WTC11 (cell line): Measurements from ENCODE around the gene HIC1. TPM values are rescaled to one million over a fixed set of nuclear protein-coding genes. Genes with fewer than 3 reads are reported as not detected.

ENCODE experiments used
- ATAC-seq: fragments of 200-7000 bp; cut with Tn5 transposase; 2 replicates; pipeline ENCODE4 v1.10.0; 2021; ENCODE audit warnings: mild to moderate bottlenecking, moderate library complexity
- CTCF ChIA-PET: fragments of 300-600 bp; sonication (Branson Sonifier 250); formaldehyde crosslinking; loops from one replicate; lab custom pipeline; 2021; ENCODE audit warnings: antibody characterized with exemption; lab: Charles Lee
- POLR2A ChIA-PET: fragments of 350-600 bp; sonication (Branson Sonifier 250); formaldehyde crosslinking; loops from one replicate; lab custom pipeline; 2021; ENCODE audit warnings: antibody characterized with exemption; lab: Charles Lee
- DNase-seq: peaks from one replicate; pipeline ENCODE4 v3.0.0; 2021; ENCODE audit warnings: low spot score
- H3K27ac Mint-ChIP-seq: 2 replicates; pipeline ENCODE4 v1.8.0; 2021; ENCODE audit warnings: mixed read lengths
- H3K27me3 Mint-ChIP-seq: 2 replicates; pipeline ENCODE4 v1.8.0; 2021; ENCODE audit warnings: low read depth, mild to moderate bottlenecking, moderate library complexity, mixed read lengths
- H3K36me3 Mint-ChIP-seq: 2 replicates; pipeline ENCODE4 v1.8.0; 2021; ENCODE audit warnings: mixed read lengths
- H3K4me1 Mint-ChIP-seq: 2 replicates; pipeline ENCODE4 v1.8.0; 2022; ENCODE audit warnings: mixed read lengths
- H3K4me3 Mint-ChIP-seq: 2 replicates; pipeline ENCODE4 v1.8.0; 2021; ENCODE audit warnings: mild to moderate bottlenecking, moderate library complexity, mixed read lengths
- H3K9me3 Mint-ChIP-seq: 2 replicates; pipeline ENCODE4 v1.8.0; 2021; ENCODE audit warnings: mixed read lengths
- ARID4B ChIP-seq: sonication (generic); formaldehyde crosslinking; IDR thresholded peaks from 2 replicates; pipeline ENCODE4 v1.8.0; 2023; ENCODE audit warnings: missing genetic modification reagents, mild to moderate bottlenecking, borderline replicate concordance
- ATF1 ChIP-seq: sonication (generic); formaldehyde crosslinking; IDR thresholded peaks from 2 replicates; pipeline ENCODE4 v1.8.1; 2023; ENCODE audit warnings: mild to moderate bottlenecking, moderate library complexity, missing genetic modification reagents
- CREB1 ChIP-seq: sonication (generic); formaldehyde crosslinking; IDR thresholded peaks from 2 replicates; pipeline ENCODE4 v1.8.0; 2023; ENCODE audit warnings: mild to moderate bottlenecking, missing genetic modification reagents
- ETV6 ChIP-seq: sonication (generic); formaldehyde crosslinking; IDR thresholded peaks from 2 replicates; pipeline ENCODE4 v1.8.1; 2022; ENCODE audit warnings: mild to moderate bottlenecking, missing genetic modification reagents
- FOXJ3 ChIP-seq: sonication (generic); formaldehyde crosslinking; IDR thresholded peaks from 2 replicates; pipeline ENCODE4 v1.9.0; 2021; ENCODE audit warnings: missing genetic modification reagents, mild to moderate bottlenecking, borderline replicate concordance
- GABPB1 ChIP-seq: sonication (generic); formaldehyde crosslinking; IDR thresholded peaks from 2 replicates; pipeline ENCODE4 v1.8.1; 2023; ENCODE audit warnings: mild to moderate bottlenecking, missing genetic modification reagents
- JAZF1 ChIP-seq: fragments of 250-450 bp; sonication (Bioruptor Pico); IDR thresholded peaks from 2 replicates; pipeline ENCODE4 v1.9.0; 2021; ENCODE audit warnings: moderate library complexity, mild to moderate bottlenecking, inconsistent platforms
- JUN ChIP-seq: sonication (generic); formaldehyde crosslinking; IDR thresholded peaks from 2 replicates; pipeline ENCODE4 v1.8.0; 2023; ENCODE audit warnings: mild to moderate bottlenecking, missing genetic modification reagents
- MLX ChIP-seq: sonication (generic); formaldehyde crosslinking; IDR thresholded peaks from 2 replicates; pipeline ENCODE4 v1.8.1; 2023; ENCODE audit warnings: mild to moderate bottlenecking, missing genetic modification reagents, moderate library complexity
- NR1H2 ChIP-seq: sonication (generic); formaldehyde crosslinking; IDR thresholded peaks from 2 replicates; pipeline ENCODE4 v1.9.0; 2021; ENCODE audit warnings: mild to moderate bottlenecking, moderate library complexity, missing genetic modification reagents
- NR3C1 ChIP-seq: sonication (generic); formaldehyde crosslinking; conservative IDR thresholded peaks from 2 replicates; pipeline ENCODE4 v1.8.1; 2023; ENCODE audit warnings: low read depth, mild to moderate bottlenecking, missing genetic modification reagents
- PRDM15 ChIP-seq: sonication (generic); formaldehyde crosslinking; IDR thresholded peaks from 2 replicates; pipeline ENCODE4 v1.8.0; 2022; ENCODE audit warnings: missing genetic modification reagents
- RELA ChIP-seq: sonication (generic); formaldehyde crosslinking; IDR thresholded peaks from 2 replicates; pipeline ENCODE4 v1.8.1; 2022; ENCODE audit warnings: missing genetic modification reagents, mild to moderate bottlenecking, borderline replicate concordance
- TEAD1 ChIP-seq: sonication (generic); formaldehyde crosslinking; IDR thresholded peaks from 2 replicates; pipeline ENCODE4 v1.8.0; 2022; ENCODE audit warnings: mild to moderate bottlenecking, missing genetic modification reagents
- ZNF219 ChIP-seq: sonication (generic); formaldehyde crosslinking; IDR thresholded peaks from 2 replicates; pipeline ENCODE4 v1.8.0; 2023; ENCODE audit warnings: missing genetic modification reagents, mild to moderate bottlenecking, borderline replicate concordance
- ZNF232 ChIP-seq: sonication (generic); formaldehyde crosslinking; IDR thresholded peaks from 2 replicates; pipeline ENCODE4 v1.8.0; 2022; ENCODE audit warnings: mild to moderate bottlenecking, missing genetic modification reagents
- total RNA-seq: library from RNA; stranded (reverse); gene quantifications from 3 replicates; pipeline ENCODE4 v1.2.3, GENCODE V29; 2021

HIC1 gene
- total RNA-seq, 1 experiment from 2014 or later = 0.37 TPM

GRCh38 chr17:2042933-2043332 lies 12.0 kb upstream of the HIC1 start:
- POLR2A ChIA-PET = no interaction called here
- Mint-ChIP-seq H3K27me3 (peaks cover 22% of the 10 kb centered on the region), H3K4me1 (peaks cover 4% of the 10 kb centered on the region), H3K4me3 (peak overlapping the region; percentile 90), H3K27ac (peak overlapping the region; percentile 65; the same call in 1 of the 2 replicates), H3K9me3 (no peaks in the 10 kb centered on the region), H3K36me3 (peaks cover 10% of the 10 kb centered on the region)
- CTCF ChIA-PET = interaction anchor here (2.1 to 2.3 kb wide), 3 partner anchors 10 to 202 kb away, joined by 5 to 8 read pairs (median 8); no protein-coding TSS in a partner anchor
- TF ChIP-seq JUN (CRISPR knock-in tag) = 0 out of 2 replicates have a peak, but pooled peaks have one; percentile 31
- no peak for TF ChIP-seq RELA
- TF ChIP-seq, all 79 proteins: peak for 1
- ATAC-seq (no peak), DNase-seq (no peak)

GRCh38 chr17:2043785-2044184 lies 11.1 kb upstream of the HIC1 start:
- no peak for ATAC-seq
- peaks cover 4% of the 10 kb centered on the region for H3K4me1 Mint-ChIP-seq
- CTCF ChIA-PET = interaction anchor here (1.7 kb wide), 1 partner anchor 135 kb away, joined by 6 read pairs; no protein-coding TSS in a partner anchor
- peaks cover 10% of the 10 kb centered on the region for H3K36me3 Mint-ChIP-seq
- POLR2A ChIA-PET = interaction anchor here (0.6 to 0.7 kb wide), 2 partner anchors 25 to 47 kb away, joined by 4 to 6 read pairs; no protein-coding TSS in a partner anchor
- no peaks in the 10 kb centered on the region for H3K9me3 Mint-ChIP-seq
- DNase-seq = no peak
- H3K27me3 Mint-ChIP-seq = peaks cover 30% of the 10 kb centered on the region
- H3K4me3 Mint-ChIP-seq = 0 out of 2 replicates have a peak overlapping the region, but pooled peaks have one; percentile 37
- no peak overlapping the region for H3K27ac Mint-ChIP-seq
- TF ChIP-seq ATF1 (CRISPR knock-in tag) = no peak
- TF ChIP-seq ARID4B (CRISPR knock-in tag) = no peak
- no peak for TF ChIP-seq FOXJ3 (CRISPR knock-in tag)
- no peak for TF ChIP-seq CREB1 (CRISPR knock-in tag)
- no peak for TF ChIP-seq ZNF219
- TF ChIP-seq NR1H2 (CRISPR knock-in tag) = no peak
- TF ChIP-seq ZNF232 (CRISPR knock-in tag) = no peak

GRCh38 chr17:2044263-2044894 lies 10.5 kb upstream of the HIC1 start:
- ATAC-seq (no peak), DNase-seq (no peak)
- Mint-ChIP-seq H3K4me1 (peaks cover 4% of the 10 kb centered on the region), H3K4me3 (no peak overlapping the region), H3K27me3 (peaks cover 36% of the 10 kb centered on the region), H3K36me3 (peaks cover 10% of the 10 kb centered on the region), H3K9me3 (no peaks in the 10 kb centered on the region), H3K27ac (no peak overlapping the region)
- TF ChIP-seq JAZF1 (no peak), ETV6 (CRISPR knock-in tag) (no peak), GABPB1 (CRISPR knock-in tag) (no peak), MLX (CRISPR knock-in tag) (no peak), NR3C1 (CRISPR knock-in tag) (no peak), TEAD1 (CRISPR knock-in tag) (no peak), PRDM15 (CRISPR knock-in tag) (no peak)
- POLR2A ChIA-PET = no interaction called here
- CTCF ChIA-PET = interaction anchor here (0.7 to 1.7 kb wide), 2 partner anchors 44 to 135 kb away, joined by 6 to 7 read pairs; no protein-coding TSS in a partner anchor
